Measurements from ENCODE around the gene CPA3. TPM values are rescaled to one million over a fixed set of nuclear protein-coding genes. Genes with fewer than 3 reads are reported as not detected.
A peak's percentile ranks its signal among the peaks of the same experiment; 100 is the strongest.

The CPA3 gene
- total and polyA plus RNA-seq, 2 donors (not counting 1 experiment from before 2014, with no cell fraction given) = 0.17 TPM; not detected in 1

DNA sequence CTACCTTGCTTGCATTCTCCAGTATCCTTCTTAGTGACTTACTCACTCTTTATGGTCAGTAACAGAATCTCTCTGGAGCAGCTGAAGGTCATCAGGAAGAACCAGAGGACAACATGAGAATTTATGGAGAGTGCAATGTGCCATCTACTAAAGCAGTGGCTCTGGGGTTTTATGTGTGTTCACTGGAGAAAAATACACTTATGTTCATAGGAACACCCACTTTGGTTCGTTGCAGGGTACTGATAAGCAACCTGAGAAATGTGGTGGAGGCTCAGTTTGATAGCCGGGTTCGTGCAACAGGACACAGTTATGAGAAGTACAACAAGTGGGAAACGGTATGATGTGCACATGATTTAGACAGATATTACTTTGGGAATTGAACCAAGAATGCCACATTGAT lies 24.6 kb upstream of the CPA3 start:
- TF ChIP-seq EZH2 (IDR thresholded peaks at IDR 0.05; ENCODE audit: low read length, missing control alignments) = no peak
- TF ChIP-seq, protein P1, sequence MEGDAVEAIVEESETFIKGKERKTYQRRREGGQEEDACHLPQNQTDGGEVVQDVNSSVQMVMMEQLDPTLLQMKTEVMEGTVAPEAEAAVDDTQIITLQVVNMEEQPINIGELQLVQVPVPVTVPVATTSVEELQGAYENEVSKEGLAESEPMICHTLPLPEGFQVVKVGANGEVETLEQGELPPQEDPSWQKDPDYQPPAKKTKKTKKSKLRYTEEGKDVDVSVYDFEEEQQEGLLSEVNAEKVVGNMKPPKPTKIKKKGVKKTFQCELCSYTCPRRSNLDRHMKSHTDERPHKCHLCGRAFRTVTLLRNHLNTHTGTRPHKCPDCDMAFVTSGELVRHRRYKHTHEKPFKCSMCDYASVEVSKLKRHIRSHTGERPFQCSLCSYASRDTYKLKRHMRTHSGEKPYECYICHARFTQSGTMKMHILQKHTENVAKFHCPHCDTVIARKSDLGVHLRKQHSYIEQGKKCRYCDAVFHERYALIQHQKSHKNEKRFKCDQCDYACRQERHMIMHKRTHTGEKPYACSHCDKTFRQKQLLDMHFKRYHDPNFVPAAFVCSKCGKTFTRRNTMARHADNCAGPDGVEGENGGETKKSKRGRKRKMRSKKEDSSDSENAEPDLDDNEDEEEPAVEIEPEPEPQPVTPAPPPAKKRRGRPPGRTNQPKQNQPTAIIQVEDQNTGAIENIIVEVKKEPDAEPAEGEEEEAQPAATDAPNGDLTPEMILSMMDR (conservative IDR thresholded peaks at IDR 0.05 in 1 of 2, IDR thresholded peaks at IDR 0.05 in 1 of 2; ENCODE audit: low read depth in 1 of 2, low read length in 2 of 2) = no peak
- Histone ChIP-seq H2AFZ (ENCODE audit: low read length) (no peak overlapping the region), H3K79me2 (ENCODE audit: control insufficient read depth, insufficient read depth, low read length) (no peaks in the 10 kb centered on the region), H3K4me2 (ENCODE audit: extremely low read depth, insufficient read depth, low read length) (no peak overlapping the region), H3K4me1 (ENCODE audit: control insufficient read depth, extremely low read depth, insufficient read depth, low read length) (no peaks in the 10 kb centered on the region), H3K27ac (ENCODE audit: insufficient read depth, low read length) (no peak overlapping the region), H3K36me3 (ENCODE audit: control insufficient read depth, insufficient read depth, low read length) (no peaks in the 10 kb centered on the region), H3K9ac (ENCODE audit: insufficient read depth, low read length) (no peak overlapping the region), H3K27me3 (ENCODE audit: control insufficient read depth, insufficient read depth, low read length) (no peaks in the 10 kb centered on the region), H3K4me3 (replicated peaks in 1 of 4; ENCODE audit: control extremely low read depth in 1 of 4, insufficient read depth in 1 of 4, low read depth in 3 of 4, low read length in 4 of 4) (no peak overlapping the region), H3K9me3 (ENCODE audit: control insufficient read depth, insufficient read depth, low read depth, low read length) (no peaks in the 10 kb centered on the region), H4K20me1 (ENCODE audit: control insufficient read depth, extremely low read depth, insufficient read depth, low read length) (no peaks in the 10 kb centered on the region)
- DNase-seq (ENCODE audit: low read depth in 2 of 2) = no peak

DNA sequence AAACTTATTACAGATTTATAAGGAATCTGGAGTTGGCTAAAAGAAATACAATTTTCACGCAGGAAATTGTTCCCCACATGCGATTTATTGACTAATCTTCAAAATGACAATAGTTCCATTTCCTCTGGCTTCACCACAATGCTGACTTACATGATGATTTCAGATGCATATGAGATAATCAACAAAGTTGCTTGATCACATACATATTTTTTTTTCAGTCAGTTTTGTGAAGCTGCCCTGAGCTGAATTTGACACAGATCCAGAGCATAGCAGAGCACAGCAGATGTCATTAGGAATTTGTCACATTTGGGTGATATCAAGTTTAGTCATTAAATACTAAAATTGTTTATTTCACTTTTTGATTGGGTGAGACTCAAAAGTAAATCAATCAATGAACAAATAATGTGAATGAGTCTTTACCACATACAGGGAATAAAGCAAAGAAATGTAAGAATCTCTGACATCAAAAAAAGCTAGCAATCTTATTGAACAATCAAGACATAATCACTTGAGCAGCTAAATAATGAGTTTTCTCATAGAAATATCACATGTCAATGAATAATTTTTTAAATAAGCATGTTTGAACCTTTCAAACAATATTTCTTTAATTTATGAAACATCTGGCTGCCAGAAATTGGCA lies 19.2 kb upstream of the CPA3 start:
- Histone ChIP-seq H2AFZ (ENCODE audit: low read length) (no peak overlapping the region), H3K27me3 (ENCODE audit: control insufficient read depth, insufficient read depth, low read length) (no peaks in the 10 kb centered on the region), H3K36me3 (ENCODE audit: control insufficient read depth, insufficient read depth, low read length) (no peaks in the 10 kb centered on the region), H3K4me2 (ENCODE audit: extremely low read depth, insufficient read depth, low read length) (no peak overlapping the region), H3K79me2 (ENCODE audit: control insufficient read depth, insufficient read depth, low read length) (no peaks in the 10 kb centered on the region), H3K4me1 (ENCODE audit: control insufficient read depth, extremely low read depth, insufficient read depth, low read length) (no peaks in the 10 kb centered on the region), H3K4me3 (replicated peaks in 1 of 4; ENCODE audit: control extremely low read depth in 1 of 4, insufficient read depth in 1 of 4, low read depth in 3 of 4, low read length in 4 of 4) (no peak overlapping the region), H4K20me1 (ENCODE audit: control insufficient read depth, extremely low read depth, insufficient read depth, low read length) (no peaks in the 10 kb centered on the region), H3K9me3 (ENCODE audit: control insufficient read depth, insufficient read depth, low read depth, low read length) (no peaks in the 10 kb centered on the region), H3K27ac (ENCODE audit: insufficient read depth, low read length) (no peak overlapping the region), H3K9ac (ENCODE audit: insufficient read depth, low read length) (no peak overlapping the region)
- no peak for DNase-seq (ENCODE audit: low read depth in 2 of 2)
- TF ChIP-seq EZH2 (IDR thresholded peaks at IDR 0.05; ENCODE audit: low read length, missing control alignments) = no peak
- TF ChIP-seq, protein P1 (conservative IDR thresholded peaks at IDR 0.05 in 1 of 2, IDR thresholded peaks at IDR 0.05 in 1 of 2; ENCODE audit: low read depth in 1 of 2, low read length in 2 of 2) = no peak

DNA sequence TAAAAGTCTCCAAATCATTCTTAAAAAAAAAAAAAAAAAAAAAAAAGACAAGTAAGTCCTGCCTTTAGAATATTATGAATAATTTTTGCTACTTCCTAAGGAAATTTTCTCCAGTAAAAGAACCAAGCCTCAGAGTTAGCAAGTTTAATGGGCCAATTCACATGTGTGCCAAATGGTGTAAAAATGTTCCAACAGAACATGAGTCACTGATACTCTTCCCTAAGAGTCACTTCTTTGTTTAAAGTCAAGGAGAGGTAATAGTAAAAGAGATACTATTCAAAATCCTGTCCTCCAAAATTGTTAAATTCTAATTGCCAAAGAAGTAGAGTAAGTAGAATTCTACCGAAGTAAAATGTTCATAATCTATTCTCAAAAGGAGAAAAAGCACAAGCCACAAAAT lies 17.7 kb upstream of the CPA3 start:
- TF ChIP-seq, protein P1 (conservative IDR thresholded peaks at IDR 0.05 in 1 of 2, IDR thresholded peaks at IDR 0.05 in 1 of 2; ENCODE audit: low read depth in 1 of 2, low read length in 2 of 2) = no peak
- no peak for TF ChIP-seq EZH2 (IDR thresholded peaks at IDR 0.05; ENCODE audit: low read length, missing control alignments)
- H3K27ac ChIP-seq (ENCODE audit: insufficient read depth, low read length) = no peak overlapping the region

More for the DNA sequence above, 17.7 kb upstream of the CPA3 start:
- Histone ChIP-seq H4K20me1 (ENCODE audit: control insufficient read depth, extremely low read depth, insufficient read depth, low read length) (no peaks in the 10 kb centered on the region), H3K4me3 (replicated peaks in 1 of 4; ENCODE audit: control extremely low read depth in 1 of 4, insufficient read depth in 1 of 4, low read depth in 3 of 4, low read length in 4 of 4) (no peak overlapping the region), H3K4me1 (ENCODE audit: control insufficient read depth, extremely low read depth, insufficient read depth, low read length) (no peaks in the 10 kb centered on the region), H3K9me3 (ENCODE audit: control insufficient read depth, insufficient read depth, low read depth, low read length) (no peaks in the 10 kb centered on the region), H2AFZ (ENCODE audit: low read length) (no peak overlapping the region), H3K9ac (ENCODE audit: insufficient read depth, low read length) (no peak overlapping the region), H3K4me2 (ENCODE audit: extremely low read depth, insufficient read depth, low read length) (no peak overlapping the region), H3K79me2 (ENCODE audit: control insufficient read depth, insufficient read depth, low read length) (no peaks in the 10 kb centered on the region), H3K27me3 (ENCODE audit: control insufficient read depth, insufficient read depth, low read length) (no peaks in the 10 kb centered on the region), H3K36me3 (ENCODE audit: control insufficient read depth, insufficient read depth, low read length) (no peaks in the 10 kb centered on the region)
- DNase-seq (ENCODE audit: low read depth in 2 of 2) = peak; percentile 32 to 47
